ENCODE measurements around the gene OR2A14.

GRCh38 chr7:144134116-144134515 is 11.1 kb downstream of the OR2A14 start:
- TF ChIP-seq CTCF (conservative IDR thresholded peaks at IDR 0.05 in 1 of 2, IDR thresholded peaks at IDR 0.05 in 1 of 2; ENCODE audit: low read depth in 1 of 2, low read length in 2 of 2) (no peak), EZH2 (IDR thresholded peaks at IDR 0.05; ENCODE audit: low read length, missing control alignments) (no peak)
